Gastroesophageal sphincter (tissue), 4 donors: ENCODE results near the gene LRRC26. TPM values are rescaled to one million over a fixed set of nuclear protein-coding genes. Genes with fewer than 3 reads are reported as not detected.

ENCODE experiments used
- ATAC-seq: fragments of 150-250 bp; one replicate; pipeline ENCODE4 v1.9.1; 2016; ENCODE audit warnings: mild to moderate bottlenecking, moderate library complexity
- H3K27ac ChIP-seq, 4 donors: fragments of 200-600 bp; sonication (generic) in 3 of 4; 1 replicate in 3 of 4; 2 replicates in 1 of 4; pipeline ENCODE4 v1.5.1; 2016 to 2019
- H3K27me3 ChIP-seq: fragments of 200-600 bp; sonication (generic); one replicate; pipeline ENCODE4 v1.5.1; 2019
- H3K36me3 ChIP-seq, 2 donors: fragments of 200-600 bp; sonication (generic); one replicate each; pipeline ENCODE4 v1.5.1; 2019; ENCODE audit warnings: control low read depth in 1 of 2
- H3K4me1 ChIP-seq, 3 donors: fragments of 200-600 bp; sonication (generic); 1 replicate in 2 of 3; 2 replicates in 1 of 3; pipeline ENCODE4 v1.5.1; 2016 to 2019; ENCODE audit warnings: control low read depth in 2 of 3
- H3K4me3 ChIP-seq, 2 donors: fragments of 200-600 bp; sonication (generic); one replicate each; pipeline ENCODE4 v1.5.1; 2019; ENCODE audit warnings: mild to moderate bottlenecking in 1 of 2, moderate library complexity in 1 of 2
- H3K9me3 ChIP-seq, 3 donors: fragments of 200-600 bp; sonication (generic); one replicate each; pipeline ENCODE4 v1.5.1; 2017 to 2019; ENCODE audit warnings: control low read depth in 2 of 3
- CTCF ChIP-seq, 4 experiments: fragments of 200-600 bp in 2 of 4; fragments of 450-650 bp in 2 of 4; sonication (generic) in 1 of 4; IDR thresholded peaks; one replicate each; pipeline ENCODE4 v1.5.1; 2017 to 2019; ENCODE audit warnings: antibody characterized with exemption in 4 of 4, mild to moderate bottlenecking in 2 of 4, moderate library complexity in 2 of 4
- EP300 ChIP-seq: sonication (generic); formaldehyde crosslinking; IDR thresholded peaks from one replicate; pipeline ENCODE4 v1.6.1; 2017; ENCODE audit warnings: antibody characterized with exemption, mild to moderate bottlenecking
- POLR2A ChIP-seq, 2 donors: fragments of 450-650 bp; IDR thresholded peaks; one replicate each; pipeline ENCODE4 v1.6.1; 2017; ENCODE audit warnings: antibody characterized with exemption in 2 of 2, mild to moderate bottlenecking in 2 of 2, moderate library complexity in 1 of 2
- POLR2AphosphoS5 ChIP-seq: sonication (generic); formaldehyde crosslinking; IDR thresholded peaks from one replicate; pipeline ENCODE4 v1.6.1; 2017; ENCODE audit warnings: antibody characterized with exemption
- WGBS, 2 donors: methylation state at CpG; one replicate each; pipeline ENCODE4 v1.1.5; 2018; ENCODE audit warnings: low coverage in 1 of 2; 5-methylcytosine and 5-hydroxymethylcytosine counted together
- total RNA-seq, 4 donors: library from RNA; depleted of rRNA; stranded (reverse); fragments of >200 nt; gene quantifications; one replicate each; pipeline ENCODE4 v1.1.0, GENCODE V29; 2016

The LRRC26 gene
- total RNA-seq, 4 donors from 2014 or later: 7.7 TPM; not detected in 3

- H3K4me1 ChIP-seq: peaks cover 1 to 81% (median 46%) of the 10 kb centered on the region in 3 donors
- ATAC-seq: no peak
These were observed 31.5 kb upstream of the LRRC26 start for GRCh38 chr9:137201205-137201868.

GRCh38 chr9:137200311-137201204 lies 30.7 kb upstream of the LRRC26 start, which contains the start of gene TPRN:
TSS of gene TPRN (minus strand) at chr9:137200741. CDS start at chr9:137200711, 30 bp downstream.
- no peaks in the 10 kb centered on the region for H3K27me3 ChIP-seq
- ATAC-seq: peak; percentile 98
- peaks cover 0 to 81% (median 42%) of the 10 kb centered on the region in 3 donors for H3K4me1 ChIP-seq
- H3K9me3 ChIP-seq: no peaks in the 10 kb centered on the region
- H3K36me3 ChIP-seq: no peaks in the 10 kb centered on the region
- WGBS, 2 donors: no CpG with 5 or more reads among the region's 118 CpGs
- H3K4me3 ChIP-seq: peak within 1 kb of the TSS; percentile 38 to 68
- peak within 1 kb of the TSS; percentile 51 to 85 (median 84) for H3K27ac ChIP-seq
- TF ChIP-seq EP300 (no peak), POLR2A (IDR thresholded peaks at IDR 0.05) (peak; percentile 76 to 90), POLR2AphosphoS5 (peak; percentile 62)

More at GRCh38 chr9:137201205-137201868, 31.5 kb upstream of the LRRC26 start:
- no peaks in the 10 kb centered on the region for H3K9me3 ChIP-seq
- no peak for TF ChIP-seq POLR2A (IDR thresholded peaks at IDR 0.05)
- no peak for TF ChIP-seq CTCF (IDR thresholded peaks at IDR 0.05)
- TF ChIP-seq POLR2AphosphoS5: no peak
- TF ChIP-seq EP300: no peak
- H3K36me3 ChIP-seq: no peaks in the 10 kb centered on the region
- no peaks in the 10 kb centered on the region for H3K27me3 ChIP-seq
- H3K4me3 ChIP-seq: peak overlapping the region; percentile 38 to 68
- WGBS, 2 donors: 17 to 67% methylated on average over 3 to 12 of the region's 23 CpGs
- peak overlapping the region; percentile 51 to 85 (median 84) for H3K27ac ChIP-seq

- Histone ChIP-seq H3K36me3 (no peaks in the 10 kb centered on the region), H3K27ac (peak overlapping the region in 2 of 4 donors; percentile 70 to 85), H3K27me3 (no peaks in the 10 kb centered on the region), H3K4me1 (peaks cover 0 to 86% (median 39%) of the 10 kb centered on the region in 3 donors), H3K4me3 (peak overlapping the region; percentile 20 to 68), H3K9me3 (no peaks in the 10 kb centered on the region)
- no CpG with 5 or more reads among the region's 51 CpGs for WGBS, 2 donors
- no peak for ATAC-seq
- no peak for TF ChIP-seq POLR2AphosphoS5
- TF ChIP-seq EP300: no peak
- no peak for TF ChIP-seq CTCF (IDR thresholded peaks at IDR 0.05)
- no peak for TF ChIP-seq POLR2A (IDR thresholded peaks at IDR 0.05)
These were observed 29.7 kb upstream of the LRRC26 start for GRCh38 chr9:137199411-137200121.

- Histone ChIP-seq H3K9me3 (no peaks in the 10 kb centered on the region), H3K4me3 (peak overlapping the region in 1 of 2 donors; percentile 68), H3K27me3 (no peaks in the 10 kb centered on the region), H3K27ac (no peak overlapping the region), H3K4me1 (peaks cover 0 to 86% (median 32%) of the 10 kb centered on the region in 3 donors), H3K36me3 (no peaks in the 10 kb centered on the region)
- ATAC-seq: no peak
- WGBS, 2 donors: 73% methylated on average over 3 of the region's 11 CpGs; no CpG with 5 or more reads in 1 of the 2 donors
- TF ChIP-seq POLR2A (IDR thresholded peaks at IDR 0.05): no peak
- TF ChIP-seq CTCF (IDR thresholded peaks at IDR 0.05): no peak
- no peak for TF ChIP-seq POLR2AphosphoS5
- no peak for TF ChIP-seq EP300
These were observed 29.0 kb upstream of the LRRC26 start for GRCh38 chr9:137198902-137199283.
